SKM-1 treated with dmso at 0.1 percent for 144 hours (cell line): Measurements from ENCODE around the gene CLDN14.

ENCODE experiments used
- DNase-seq: peaks from one replicate; lab custom pipeline; 2025; ENCODE audit not compliant: unreplicated experiment; lab: John Stamatoyannopoulos, UW

Gene CLDN14

DNA sequence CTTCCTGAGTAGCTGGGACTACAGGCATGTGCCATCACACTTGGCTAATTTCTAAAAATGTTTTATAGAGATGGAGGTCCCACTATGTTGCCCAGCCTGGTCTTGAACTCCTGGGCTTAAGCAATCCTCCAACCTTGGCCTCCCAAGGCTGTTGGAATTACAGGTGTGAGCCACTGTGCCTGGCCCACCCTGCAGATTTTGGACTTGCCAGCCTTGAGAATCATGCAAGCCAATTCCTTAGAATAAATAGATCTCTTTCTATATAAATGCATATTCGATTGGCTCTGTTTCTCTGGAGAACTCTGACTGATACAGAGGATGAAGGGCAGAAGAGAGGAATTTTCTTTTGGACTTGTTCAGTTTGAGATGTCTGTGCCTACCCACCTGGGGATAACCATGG, 6.7 kb downstream of the CLDN14 start:
- no peak for DNase-seq

DNA sequence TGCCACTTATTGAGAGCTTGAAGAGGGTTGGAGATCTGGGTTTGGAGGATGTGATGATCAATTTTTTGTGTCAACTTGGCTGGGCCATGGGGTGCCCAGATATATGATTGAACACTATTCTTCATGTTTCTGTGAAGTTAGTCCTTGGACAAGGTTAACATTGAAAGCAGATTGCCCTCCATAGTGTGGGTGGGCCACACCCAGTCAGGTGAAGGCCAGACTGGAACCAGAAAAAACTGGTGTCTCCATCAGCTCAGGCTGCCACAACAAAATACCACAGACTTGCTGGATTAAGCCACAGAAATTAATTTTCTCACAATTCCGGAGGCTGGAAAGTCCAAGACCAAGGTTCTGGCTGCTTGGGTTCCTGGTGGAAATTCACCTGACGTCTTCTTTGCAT, 7.5 kb downstream of the CLDN14 start:
- DNase-seq, result no peak

DNA sequence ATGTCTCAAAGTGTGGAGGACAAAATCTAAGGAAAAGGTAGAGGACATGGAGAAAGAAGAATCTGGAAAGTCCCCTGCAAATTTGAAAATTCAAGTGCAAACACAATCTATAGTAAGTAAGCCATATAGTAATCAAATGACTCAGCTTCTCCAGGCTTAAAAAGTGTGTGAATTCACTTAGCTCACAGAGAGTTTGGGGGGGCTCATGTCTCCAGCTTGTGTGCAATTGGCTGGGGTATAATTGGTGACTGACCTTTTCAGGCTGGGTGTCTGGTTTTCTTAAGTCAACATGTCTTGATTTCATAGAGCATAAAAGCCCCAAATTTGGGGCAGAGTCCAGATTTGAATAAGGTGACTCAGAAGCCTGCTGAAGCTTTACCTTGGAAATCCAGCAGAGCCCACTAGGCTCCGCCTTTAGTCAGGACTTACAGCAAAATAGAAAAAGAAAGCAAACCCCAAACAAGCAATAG, 8.6 kb downstream of the CLDN14 start:
- DNase-seq, result no peak

DNA sequence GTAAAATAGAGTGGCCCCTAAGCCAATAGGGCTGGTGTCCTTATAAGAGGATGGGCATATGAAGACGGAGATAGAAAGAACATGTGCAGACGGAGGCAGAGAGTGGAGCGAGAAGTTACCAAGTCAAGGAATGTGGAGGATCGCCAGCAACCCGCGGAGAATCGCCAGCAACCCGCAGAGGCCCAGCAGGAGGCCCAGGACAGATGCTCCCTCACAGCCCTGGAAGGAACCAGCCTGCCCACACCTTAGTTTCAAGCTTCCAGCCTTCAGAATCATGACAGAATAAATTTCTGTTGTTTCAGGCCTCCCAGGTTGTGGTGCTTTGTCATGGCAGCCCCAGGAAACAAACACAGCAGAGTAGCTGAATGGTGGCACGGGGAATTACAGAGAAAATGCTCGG, 9.6 kb downstream of the CLDN14 start:
- DNase-seq, result no peak

DNA sequence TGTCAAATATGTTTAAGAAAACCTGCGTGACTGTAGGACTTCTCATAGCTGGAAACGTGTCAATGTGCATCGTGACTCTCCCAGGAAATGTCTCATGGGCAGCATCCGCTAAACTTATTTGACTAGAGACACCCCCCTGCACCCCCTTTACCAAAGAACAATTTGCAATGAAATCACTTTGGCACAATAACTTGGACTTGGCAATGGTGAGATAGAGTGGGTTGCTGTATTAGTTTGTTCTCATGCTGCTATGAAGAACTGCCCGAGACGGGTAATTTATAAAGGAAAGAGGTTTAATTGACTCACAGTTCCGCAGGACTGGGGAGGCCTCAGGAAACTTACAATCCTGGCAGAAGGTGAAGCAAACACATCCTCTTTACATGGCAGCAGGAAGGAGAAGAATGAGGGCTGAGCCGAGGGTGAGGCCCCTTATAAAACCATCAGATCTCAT, 13.8 kb downstream of the CLDN14 start:
- DNase-seq, result no peak

DNA sequence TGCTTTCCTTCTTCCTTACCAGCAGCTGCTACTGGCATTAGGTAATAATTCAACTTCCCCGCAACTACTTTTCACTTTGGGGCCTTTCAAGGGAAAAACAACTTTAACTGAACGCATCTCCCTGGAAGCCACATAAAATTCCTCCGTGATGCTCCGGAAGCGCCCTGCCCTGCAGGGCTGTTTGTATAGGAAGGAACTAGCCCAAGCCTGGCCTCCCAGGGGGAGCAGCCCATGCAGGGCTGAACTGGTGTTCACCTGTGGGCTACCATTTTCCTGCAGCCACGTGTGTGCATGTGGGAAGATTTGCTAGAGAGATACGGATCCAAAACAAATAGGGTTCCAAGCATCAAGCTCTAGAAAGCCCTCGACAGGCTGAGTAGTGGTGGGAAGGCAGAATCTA, 14.4 kb downstream of the CLDN14 start:
- no peak for DNase-seq

DNA sequence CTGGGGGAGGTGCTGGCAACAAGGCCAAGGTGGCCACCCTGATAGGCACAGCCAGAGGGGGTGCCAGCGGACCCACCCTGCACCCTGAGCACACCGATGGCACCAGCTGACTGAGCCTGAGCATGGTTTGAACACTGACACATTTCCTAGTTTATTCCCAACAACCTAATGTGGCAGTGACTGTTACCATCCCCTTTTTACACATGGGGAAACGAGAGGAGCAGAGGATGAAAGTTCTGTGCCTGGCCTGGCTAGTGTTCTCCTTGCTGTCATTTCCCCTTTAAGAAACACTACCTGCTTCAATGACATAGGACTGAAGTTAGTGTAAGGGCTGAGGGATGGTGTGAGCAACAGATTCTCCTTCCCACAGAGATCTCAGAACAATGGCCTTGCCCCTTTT, 15.3 kb downstream of the CLDN14 start:
- DNase-seq, result no peak

DNA sequence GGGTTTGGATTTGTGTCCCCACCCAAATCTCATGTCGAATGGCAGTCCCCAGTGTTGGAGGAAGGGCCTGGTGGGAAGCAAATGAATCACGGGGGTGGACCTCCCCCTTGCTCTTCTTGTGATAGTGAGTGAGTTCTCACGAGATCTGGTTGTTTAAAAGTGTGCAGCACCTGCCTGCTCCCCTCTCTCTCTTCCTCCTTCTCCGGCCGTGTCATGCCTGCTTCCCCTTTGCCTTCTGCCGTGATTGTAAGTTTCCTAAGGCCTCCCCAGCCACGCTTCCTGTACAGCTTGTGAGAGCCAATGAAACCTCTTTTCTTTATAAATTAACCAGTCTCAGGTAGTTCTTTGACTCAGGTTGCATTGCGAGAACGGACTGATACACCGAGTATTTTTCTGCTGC, 15.9 kb downstream of the CLDN14 start:
- DNase-seq, result no peak

DNA sequence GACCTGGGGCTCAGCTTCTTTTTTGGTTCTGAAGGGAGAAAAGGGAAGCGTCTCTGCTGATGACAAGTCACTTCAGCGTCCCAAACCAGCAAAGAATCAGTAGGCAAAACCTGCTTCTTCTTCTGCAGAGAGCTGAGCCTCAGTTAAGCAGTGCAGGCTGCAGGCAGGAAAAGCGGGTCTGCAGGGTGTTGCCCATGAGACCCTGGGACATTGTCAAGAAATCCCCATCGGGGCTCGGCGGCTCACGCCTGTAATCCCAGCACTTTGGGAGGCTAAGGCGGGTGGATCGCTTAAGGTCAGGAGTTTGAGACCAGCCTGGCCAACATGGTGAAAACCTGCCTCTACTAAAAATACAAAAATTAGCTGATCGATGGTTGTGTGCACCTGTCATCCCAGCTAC, 16.7 kb downstream of the CLDN14 start:
- no peak for DNase-seq

DNA sequence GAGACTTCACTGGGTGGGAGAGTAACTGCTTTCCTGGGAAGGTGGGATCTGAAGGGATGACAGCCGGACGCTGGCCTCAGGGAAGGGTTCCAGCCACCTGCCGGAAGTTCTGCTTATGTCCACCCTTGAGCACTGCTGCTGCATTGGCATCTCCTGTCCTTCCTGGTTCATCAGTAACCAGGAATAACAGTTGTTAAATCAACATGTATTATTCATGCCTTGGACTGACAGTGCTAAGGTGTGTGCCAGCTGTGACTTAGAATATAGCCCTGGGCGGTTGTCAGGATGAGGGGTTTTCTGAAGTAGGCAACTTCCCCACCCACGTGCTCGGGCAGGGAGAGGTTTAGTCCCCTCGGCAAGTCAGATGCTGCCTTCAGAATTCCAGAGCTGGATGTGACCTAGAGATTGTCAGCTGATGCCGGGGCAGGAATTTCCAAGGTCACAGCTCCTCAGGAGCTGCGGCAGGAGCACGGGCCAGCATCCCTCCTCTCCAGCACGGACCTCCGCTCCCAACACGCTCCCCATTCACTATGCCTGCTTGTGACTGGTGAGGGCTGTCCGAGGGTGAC, 17.9 kb downstream of the CLDN14 start:
- DNase-seq, result no peak

DNA sequence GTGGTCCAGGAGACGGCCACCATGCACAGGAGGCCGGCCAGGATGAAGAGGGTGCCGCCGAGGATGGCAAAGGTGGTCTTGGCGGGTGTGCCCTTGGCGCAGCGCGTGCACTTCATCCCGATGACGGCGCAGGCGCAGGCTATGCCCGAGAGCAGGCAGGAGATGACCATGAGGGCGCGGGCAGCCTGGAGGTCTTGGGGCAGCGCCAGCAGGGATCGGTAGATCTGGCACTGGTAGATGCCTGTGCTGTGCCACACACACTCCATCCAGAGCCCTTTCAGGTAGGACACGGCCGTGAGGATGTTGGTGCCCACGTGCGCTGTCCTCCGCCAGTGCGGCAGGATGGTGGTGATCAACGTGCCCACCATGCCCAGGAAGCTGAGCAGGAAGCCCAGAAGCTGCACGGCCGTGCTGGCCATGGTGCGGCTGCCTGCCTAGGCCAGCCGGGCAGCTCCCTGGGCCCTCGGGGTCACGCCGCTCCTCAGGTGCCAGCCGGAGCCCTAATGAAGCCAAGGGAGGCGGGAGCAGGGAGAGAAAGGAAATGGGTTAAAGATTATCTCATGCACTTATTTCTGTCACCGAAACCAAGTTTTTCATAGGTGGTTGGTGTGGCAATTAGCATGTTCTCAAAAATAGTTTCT, 18.5 kb downstream of the CLDN14 start:
- no peak for DNase-seq

DNA sequence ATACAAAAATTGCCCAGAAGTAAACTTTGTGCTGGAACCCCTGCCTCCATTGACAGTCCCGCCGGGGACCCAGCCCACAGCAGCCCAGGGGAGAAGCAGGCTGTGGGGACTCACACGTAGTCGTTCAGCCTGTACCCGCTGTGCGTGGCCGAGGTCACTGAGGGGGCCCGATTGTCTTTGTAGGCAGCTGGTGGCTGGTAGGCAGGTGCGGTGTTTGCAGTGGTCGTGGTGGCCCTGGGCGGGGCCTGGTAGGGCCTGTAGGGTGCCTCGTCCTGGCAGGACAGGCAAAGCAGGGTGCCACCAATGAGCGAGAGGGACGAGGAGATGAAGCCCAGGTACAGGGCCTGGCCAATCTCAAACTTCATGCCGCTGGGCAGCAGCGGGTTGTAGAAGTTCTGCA, 19.1 kb downstream of the CLDN14 start:
- DNase-seq, result no peak

DNA sequence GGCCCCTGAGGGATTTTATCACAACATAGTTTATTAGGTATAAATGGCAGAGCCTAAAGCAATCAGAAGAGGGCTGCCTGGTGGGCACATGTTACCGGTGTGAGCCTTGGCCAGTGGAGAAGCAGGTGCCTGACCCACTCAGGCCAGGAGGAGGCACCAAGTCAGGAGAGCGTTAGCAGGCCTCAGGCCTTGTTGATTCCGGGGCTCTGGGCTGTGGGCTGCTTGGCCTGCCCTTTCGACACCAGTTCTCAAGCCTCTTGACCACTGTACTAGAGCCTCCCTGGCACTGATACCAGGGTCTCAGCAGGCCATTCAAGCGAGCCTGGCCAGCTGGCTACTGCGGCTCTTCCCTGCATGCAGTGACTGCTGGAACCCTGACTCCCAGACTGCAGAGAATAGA, 20.8 kb downstream of the CLDN14 start:
- no peak for DNase-seq

DNA sequence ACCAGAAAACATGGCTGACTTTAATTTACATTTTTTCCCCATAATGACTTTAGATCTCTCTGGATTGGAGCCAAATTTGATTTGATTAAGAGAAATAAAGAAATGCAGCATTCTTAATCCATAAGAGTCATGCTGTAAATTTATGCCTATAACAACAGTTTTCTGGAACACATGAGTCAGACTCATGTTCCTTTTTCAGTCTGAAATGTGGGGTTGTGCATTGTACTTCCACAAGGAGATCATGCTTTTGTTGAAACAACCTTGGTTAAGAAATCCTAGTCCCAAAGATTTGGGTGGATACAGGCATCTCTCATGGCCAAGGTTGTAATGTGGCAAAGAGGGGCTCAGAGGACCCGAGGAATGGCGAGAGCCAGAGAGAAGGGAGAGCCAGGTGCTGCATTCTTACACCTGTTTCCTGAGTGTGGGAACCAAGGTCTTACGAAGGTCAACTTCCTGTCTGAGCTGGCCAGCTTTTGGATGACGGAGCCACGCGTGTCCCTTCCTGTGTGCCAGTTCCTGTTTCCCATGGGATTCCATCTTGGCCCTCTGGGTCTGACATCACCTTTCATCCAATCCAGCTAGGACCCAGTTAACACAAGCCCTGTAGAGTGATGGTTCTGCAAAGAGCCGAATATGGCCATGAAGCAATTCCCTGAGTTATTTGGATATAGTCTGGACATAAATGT, 23.1 kb downstream of the CLDN14 start:
- DNase-seq, result no peak

DNA sequence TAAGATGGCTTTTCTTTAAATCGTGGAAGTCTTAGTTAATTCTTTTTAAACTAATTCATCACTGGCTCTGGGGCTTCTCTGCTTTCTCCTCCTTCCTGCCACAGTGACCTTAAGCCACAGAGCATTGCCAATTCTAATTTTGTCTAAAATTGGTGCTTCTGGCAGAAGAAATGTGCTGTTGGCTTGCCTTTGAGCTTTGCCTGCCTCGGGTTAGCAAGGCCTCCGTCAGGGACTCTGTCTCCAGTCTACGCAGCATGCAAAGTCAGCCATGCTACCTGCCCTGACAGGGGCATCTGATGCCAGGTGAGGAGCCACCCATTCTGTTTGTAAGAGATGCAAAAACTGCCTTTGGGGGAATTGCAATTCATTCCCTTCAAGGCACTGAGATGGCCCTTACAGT, 25.2 kb downstream of the CLDN14 start:
- DNase-seq, result no peak

DNA sequence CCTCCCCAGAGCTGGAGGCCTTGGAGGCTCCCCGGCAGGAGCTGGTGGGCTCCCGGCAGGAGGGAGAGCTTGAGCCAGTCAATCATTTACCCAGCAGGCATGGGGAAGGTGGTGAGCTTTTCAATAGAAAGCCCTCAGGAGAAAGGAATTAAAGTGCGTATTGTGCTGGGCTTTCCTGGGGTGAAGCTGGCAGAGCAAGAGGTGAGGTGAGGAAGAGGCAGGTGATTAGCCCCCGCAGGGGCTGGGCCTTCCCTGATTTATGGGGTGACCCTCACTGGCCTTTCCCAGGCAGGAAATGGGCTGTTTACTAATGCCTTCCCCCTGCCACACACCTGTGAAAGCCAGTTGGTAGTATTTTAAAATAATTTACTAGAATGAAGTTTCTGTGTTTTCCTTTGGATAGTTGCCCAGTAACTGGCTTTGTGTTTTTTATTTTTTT, 25.8 kb downstream of the CLDN14 start:
- no peak for DNase-seq

DNA sequence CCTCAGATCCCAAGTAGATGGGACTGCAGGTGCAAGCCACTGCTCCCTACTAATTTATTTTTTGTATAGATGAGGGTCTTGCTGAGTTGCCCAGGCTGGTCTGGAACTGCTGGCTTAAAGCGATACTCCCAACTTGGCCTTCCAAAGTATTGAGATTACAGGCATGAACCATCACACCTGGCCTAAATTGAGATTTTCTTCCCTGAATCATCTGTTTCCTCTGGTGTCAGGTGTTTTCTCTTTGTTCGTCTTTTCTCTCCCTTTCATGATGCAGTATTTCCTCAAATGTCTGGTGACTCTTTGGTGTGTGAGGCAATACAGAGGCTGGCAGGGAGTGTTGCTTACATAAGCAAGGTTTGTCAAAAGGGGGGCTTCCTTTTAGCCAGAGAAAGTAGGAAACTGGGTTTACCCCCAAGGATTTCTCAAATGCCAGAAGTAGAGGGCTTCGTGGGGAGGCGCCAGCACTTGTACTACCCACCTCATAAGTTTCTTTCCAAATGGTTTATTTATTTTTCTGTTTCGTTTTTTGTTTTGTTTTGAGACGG, 27.6 kb downstream of the CLDN14 start:
- DNase-seq, result no peak

DNA sequence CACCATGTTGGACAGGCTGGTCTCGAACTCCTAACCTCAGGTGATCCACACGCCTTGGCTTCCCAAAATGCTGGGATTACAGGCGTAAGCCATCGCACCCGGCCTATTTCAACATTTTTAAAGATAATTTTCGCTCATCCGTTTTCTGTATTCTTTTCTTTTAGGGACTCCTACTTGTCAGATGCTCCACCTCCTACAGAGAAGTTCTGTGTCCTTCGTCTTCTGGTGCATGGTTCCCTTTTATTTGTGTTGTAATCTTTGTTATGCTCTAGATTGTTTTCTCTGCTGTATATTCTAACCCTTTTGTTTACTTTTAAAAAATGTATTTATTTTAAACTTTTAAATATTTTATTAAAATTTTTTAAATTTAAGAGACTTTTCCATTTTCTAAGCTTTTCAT, 28.4 kb downstream of the CLDN14 start:
- DNase-seq, result no peak

DNA sequence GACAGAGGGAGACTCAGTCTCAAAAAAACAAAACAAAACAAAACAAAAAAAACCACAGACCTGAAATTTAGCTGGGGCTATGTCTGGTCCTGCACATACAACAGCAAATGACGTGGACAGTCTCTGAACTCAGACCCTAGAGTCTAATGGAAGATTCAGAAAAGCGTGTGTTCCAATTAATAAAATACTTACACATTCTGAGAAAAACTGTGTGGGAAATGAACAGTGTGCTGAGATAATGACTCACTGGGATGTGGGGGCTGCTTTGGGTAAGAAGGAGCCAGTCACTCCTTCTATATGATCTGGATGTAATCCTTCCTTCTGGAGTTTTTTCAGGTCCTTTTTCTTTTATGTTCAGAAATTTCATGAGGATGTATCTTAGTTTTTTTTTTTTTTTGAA, 29.4 kb downstream of the CLDN14 start:
- DNase-seq, result no peak

DNA sequence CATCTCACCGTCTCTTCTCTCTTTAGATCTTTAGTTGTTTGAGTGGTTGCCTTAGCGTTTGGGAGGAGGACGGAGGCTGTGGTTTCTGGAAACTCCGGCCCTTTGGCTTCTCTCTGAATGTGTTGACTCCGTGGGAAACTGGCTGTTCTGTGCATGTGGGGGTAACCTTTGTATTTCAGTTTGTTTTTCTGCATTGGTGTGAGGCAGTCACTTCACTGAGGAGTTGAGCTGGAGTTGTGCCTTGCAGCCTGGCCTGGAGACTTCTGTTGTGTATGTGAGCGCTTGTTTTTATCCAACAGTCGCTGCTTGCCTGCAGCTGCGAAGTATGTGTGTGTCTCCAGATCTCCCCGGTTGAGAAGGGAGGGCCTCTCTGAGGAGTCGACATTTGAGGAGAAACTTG, 33.6 kb downstream of the CLDN14 start:
- DNase-seq, result no peak

DNA sequence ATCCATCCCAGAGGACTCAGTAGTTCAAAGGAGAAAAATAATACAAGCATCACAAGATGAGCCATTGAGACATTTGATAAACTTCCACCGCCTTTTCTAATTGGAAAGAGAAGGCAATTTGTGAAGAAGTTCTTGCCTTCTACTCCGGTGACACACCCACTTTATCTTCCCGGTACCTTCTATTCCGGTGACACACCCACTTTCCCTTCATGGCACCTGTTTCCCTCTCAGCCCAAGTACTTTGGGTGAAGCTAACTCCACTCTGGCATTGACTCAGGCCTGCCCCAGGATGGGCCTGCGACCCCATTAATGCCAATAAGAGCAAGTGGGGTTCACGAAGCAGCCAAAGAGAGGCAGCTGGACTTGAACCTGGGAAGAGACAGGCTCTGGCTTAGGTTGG, 38.2 kb downstream of the CLDN14 start:
- DNase-seq, result no peak

DNA sequence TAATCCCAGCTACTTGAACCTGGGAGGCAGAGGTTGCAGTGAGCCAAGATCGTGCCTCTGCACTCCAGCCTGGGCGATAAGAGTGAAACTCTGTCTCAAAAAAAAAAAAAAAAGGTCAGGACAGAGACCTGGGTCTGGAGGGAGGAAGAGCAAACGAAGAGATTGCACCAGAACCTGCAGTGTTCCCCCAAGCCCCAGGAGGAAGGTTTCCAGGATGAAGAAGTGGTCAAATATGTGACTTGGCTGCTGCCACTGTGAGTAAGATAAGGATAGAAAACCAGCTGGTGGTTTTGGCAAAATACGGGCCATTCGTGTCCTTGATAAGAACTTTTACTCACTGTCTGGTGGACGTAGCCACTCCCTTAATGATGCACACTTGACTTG, 42.2 kb downstream of the CLDN14 start:
- DNase-seq, result peak; percentile 64
